NCI-H128 (cell line): ENCODE results near the gene SLC9A5.

Experiments
- DNase-seq: peaks from one replicate; lab custom pipeline; 2025; ENCODE audit not compliant: unreplicated experiment; lab: John Stamatoyannopoulos, UW

SLC9A5 gene

GRCh38 chr16:67280090-67281015 lies 31.6 kb downstream of the SLC9A5 start:
- no peak for DNase-seq

- no peak for DNase-seq
Measured at GRCh38 chr16:67281536-67282446, 33.0 kb downstream of the SLC9A5 start.

GRCh38 chr16:67282447-67282805 lies 33.6 kb downstream of the SLC9A5 start:
- no peak for DNase-seq

GRCh38 chr16:67283039-67283825 lies 34.5 kb downstream of the SLC9A5 start:
- no peak for DNase-seq

- no peak for DNase-seq
Measured at GRCh38 chr16:67283826-67284555, 35.2 kb downstream of the SLC9A5 start.

- peak; percentile 11 for DNase-seq
Measured at GRCh38 chr16:67284699-67285646, 36.2 kb downstream of the SLC9A5 start.

- no peak for DNase-seq
Measured at GRCh38 chr16:67286441-67287235, 37.9 kb downstream of the SLC9A5 start.

GRCh38 chr16:67287960-67288359 lies 39.2 kb downstream of the SLC9A5 start:
- no peak for DNase-seq

- no peak for DNase-seq
Measured at GRCh38 chr16:67291461-67291860, 42.7 kb downstream of the SLC9A5 start.

- DNase-seq = no peak
Measured at GRCh38 chr16:67294171-67294757, 45.5 kb downstream of the SLC9A5 start.

GRCh38 chr16:67294938-67295361 lies 46.2 kb downstream of the SLC9A5 start:
- DNase-seq = no peak

- no peak for DNase-seq
Measured at GRCh38 chr16:67296420-67296819, 47.6 kb downstream of the SLC9A5 start.

- no peak for DNase-seq
Measured at GRCh38 chr16:67298277-67298676, 49.5 kb downstream of the SLC9A5 start.

- DNase-seq = no peak
Measured at GRCh38 chr16:67299269-67299668, 50.5 kb downstream of the SLC9A5 start.

GRCh38 chr16:67301080-67301782 lies 52.5 kb downstream of the SLC9A5 start:
- no peak for DNase-seq

GRCh38 chr16:67302076-67302475 lies 53.3 kb downstream of the SLC9A5 start:
- no peak for DNase-seq

GRCh38 chr16:67302970-67303369 lies 54.2 kb downstream of the SLC9A5 start:
- DNase-seq = no peak
